Uterus (tissue), 2 donors: ENCODE results near the gene CLDN25.

Experiments used
- POLR2A ChIP-seq, 2 donors: fragments of 450-650 bp; IDR thresholded peaks; one replicate each; pipeline ENCODE4 v1.6.1; 2016; ENCODE audit warnings: antibody characterized with exemption in 2 of 2, mild to moderate bottlenecking in 1 of 2, moderate library complexity in 1 of 2
- TF ChIP-seq, protein P1 (sequence below), 4 experiments: fragments of 200-600 bp in 2 of 4; fragments of 450-650 bp in 2 of 4; sonication (generic) in 2 of 4; IDR thresholded peaks; one replicate each; pipeline ENCODE4 v1.5.1; 2016 to 2019; ENCODE audit warnings: antibody characterized with exemption in 4 of 4, mild to moderate bottlenecking in 2 of 4, moderate library complexity in 1 of 4

DNA sequence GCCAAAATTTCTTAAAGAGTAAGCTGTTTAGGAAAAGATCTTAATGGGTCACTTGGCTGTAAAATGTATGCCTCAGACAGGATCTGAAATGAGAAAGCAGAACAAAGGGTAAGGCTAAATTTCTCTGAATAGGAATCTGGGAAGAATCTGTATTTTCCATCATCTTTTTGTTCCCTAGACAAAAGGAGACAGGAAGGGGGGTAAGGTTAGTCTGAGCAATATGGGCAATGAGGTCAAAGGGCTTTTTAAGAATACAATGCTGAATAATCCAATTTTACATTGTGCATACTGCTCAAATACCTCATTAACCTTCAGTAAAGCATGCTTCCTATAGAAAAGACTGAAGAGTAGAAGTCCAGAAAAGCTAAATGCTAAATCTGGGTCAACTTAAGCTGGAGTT, 34.6 kb downstream of the CLDN25 start:
- TF ChIP-seq, protein P1, sequence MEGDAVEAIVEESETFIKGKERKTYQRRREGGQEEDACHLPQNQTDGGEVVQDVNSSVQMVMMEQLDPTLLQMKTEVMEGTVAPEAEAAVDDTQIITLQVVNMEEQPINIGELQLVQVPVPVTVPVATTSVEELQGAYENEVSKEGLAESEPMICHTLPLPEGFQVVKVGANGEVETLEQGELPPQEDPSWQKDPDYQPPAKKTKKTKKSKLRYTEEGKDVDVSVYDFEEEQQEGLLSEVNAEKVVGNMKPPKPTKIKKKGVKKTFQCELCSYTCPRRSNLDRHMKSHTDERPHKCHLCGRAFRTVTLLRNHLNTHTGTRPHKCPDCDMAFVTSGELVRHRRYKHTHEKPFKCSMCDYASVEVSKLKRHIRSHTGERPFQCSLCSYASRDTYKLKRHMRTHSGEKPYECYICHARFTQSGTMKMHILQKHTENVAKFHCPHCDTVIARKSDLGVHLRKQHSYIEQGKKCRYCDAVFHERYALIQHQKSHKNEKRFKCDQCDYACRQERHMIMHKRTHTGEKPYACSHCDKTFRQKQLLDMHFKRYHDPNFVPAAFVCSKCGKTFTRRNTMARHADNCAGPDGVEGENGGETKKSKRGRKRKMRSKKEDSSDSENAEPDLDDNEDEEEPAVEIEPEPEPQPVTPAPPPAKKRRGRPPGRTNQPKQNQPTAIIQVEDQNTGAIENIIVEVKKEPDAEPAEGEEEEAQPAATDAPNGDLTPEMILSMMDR (IDR thresholded peaks at IDR 0.05) = no peak
- no peak for TF ChIP-seq POLR2A (IDR thresholded peaks at IDR 0.05)
